HFF-Myc (cell line): ENCODE results near the gene ABL2.
A peak's percentile ranks its signal among the peaks of the same experiment; 100 is the strongest.

Experiments used
- DNase-seq: peaks from one replicate; pipeline ENCODE4 v3.0.0-alpha.2; 2011; ENCODE audit warnings: low read depth; ENCODE audit errors: extremely low read depth
- H3K4me3 ChIP-seq: replicated peaks from 2 replicates; pipeline ENCODE4 v1.5.1; 2011; ENCODE audit warnings: low read depth, mild to moderate bottlenecking, control low read depth, low read length
- CTCF ChIP-seq: IDR thresholded peaks from 2 replicates; pipeline ENCODE4 v1.5.1; 2012; ENCODE audit warnings: mild to moderate bottlenecking, low read depth, low read length, control low read depth; ENCODE audit errors: missing control alignments

Gene ABL2

DNA sequence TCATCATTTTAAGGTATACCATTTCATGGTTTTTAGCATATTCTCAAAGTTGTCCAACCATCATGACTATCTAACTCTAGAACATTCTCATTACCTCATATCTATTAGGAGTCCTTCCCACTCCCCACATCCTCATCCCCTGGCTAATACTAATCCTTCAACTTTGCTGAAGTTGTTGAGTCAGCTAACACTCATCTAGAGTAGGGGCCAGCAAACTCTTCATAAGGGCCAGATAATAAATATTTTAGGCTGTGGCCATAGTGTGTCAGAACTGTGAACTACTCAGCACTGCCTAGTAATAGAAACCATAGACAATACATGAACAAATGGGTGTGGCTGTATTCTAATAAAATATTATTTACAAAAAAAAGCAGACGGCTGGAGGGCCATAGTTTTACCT lies 104.6 kb downstream of the ABL2 start:
- H3K4me3 ChIP-seq: no peak overlapping the region
- no peak for DNase-seq
- TF ChIP-seq CTCF: no peak

DNA sequence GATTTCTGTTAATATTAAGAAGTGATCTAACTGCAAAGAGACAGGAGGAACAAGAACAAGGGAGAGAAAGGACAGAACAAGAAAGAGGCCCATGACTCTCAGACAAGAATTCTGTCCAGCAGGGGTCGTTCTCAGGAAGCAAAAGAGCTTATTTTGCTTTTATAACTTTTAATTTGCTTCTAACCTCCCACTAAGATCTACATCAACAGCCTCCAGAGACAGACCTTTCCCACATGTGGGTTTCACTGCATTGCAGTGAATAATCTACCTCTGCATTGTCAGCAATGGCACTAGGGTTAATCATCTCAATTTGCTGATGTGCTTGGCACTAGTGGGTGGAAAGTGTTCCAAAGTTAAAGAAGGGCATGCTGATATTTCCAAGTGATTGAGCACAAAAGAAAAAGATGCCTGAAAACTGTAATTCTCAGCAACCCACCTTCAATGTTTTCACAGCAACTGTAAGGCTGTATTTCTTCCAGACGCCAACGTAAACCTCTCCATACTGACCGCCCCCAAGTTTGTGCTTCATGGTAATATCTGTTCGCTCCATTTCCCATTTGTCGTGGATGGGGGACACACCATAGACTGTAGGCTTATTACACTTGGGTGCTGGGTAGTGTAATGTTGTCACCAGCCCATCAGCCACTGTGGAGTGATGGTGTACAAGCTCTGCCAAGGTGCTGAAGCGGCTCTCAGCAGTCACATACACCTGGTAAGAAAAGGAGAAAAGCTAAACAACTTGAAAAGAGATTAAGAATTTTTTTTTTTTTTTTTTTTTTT lies 108.1 kb downstream of the ABL2 start:
- TF ChIP-seq CTCF: peak; percentile 55
- peak; percentile 65 for DNase-seq
- no peak overlapping the region for H3K4me3 ChIP-seq

GRCh38 chr1:179120736-179121135 lies 108.7 kb downstream of the ABL2 start:
- TF ChIP-seq CTCF: no peak
- no peak overlapping the region for H3K4me3 ChIP-seq
- DNase-seq: no peak

DNA sequence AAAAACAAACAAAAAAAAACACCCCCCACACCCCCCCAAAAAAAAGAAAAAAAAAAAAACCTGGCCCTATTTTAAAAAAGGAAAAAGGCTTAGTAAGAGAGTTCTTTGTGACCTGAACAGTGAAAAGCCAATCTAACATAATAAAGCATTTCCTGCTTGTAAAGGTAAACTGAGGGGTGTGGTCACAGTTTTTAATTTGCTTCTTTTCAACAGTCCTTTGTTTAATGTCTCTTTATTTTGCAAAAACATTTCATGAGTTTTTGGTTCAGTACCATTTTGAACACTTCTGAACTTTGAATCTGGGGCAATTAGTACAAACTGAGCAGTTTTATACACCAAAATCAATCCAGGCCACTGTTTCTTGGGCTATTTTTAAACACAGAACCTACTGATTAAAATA lies 110.0 kb downstream of the ABL2 start:
- no peak for TF ChIP-seq CTCF
- no peak for DNase-seq
- H3K4me3 ChIP-seq: no peak overlapping the region

DNA sequence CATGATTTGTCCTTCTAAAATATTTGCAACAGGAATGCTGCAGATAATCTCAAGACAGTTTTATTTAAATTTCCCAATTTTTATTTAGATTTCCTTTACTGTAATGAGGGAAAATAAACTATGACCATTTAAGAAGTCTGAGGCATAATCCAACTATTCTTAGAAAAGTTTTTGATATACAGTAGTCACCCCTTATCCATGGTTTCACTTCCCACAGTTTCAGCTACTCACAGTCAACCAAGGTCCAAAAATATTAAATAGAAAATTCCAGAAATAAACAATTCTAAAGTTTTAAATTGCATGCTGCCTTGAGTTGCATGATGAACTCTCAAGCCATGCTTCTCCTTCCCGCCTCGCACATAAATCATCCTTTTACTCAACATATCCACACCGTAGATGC lies 114.3 kb downstream of the ABL2 start:
- no peak for TF ChIP-seq CTCF
- H3K4me3 ChIP-seq: no peak overlapping the region
- no peak for DNase-seq

DNA sequence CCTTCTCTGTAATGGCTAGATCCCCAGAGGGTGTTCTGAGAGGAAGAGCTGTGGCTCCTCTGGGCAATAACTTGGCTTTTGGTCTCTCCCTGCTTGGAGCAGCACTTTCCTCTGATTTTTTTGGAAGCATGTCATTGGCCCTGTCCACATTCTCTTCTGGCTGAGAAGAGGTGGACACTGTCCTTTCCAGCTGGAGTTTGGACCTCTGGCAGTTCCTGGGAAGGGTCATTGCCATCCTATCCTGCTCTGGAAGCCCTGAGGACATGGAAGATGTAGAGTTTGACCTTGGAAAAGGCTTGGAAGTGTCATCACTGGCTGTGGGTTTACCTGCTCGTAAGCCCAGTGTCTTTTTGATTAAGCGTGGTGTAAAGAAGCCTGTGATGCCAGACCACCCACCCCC lies 120.8 kb downstream of the ABL2 start:
- H3K4me3 ChIP-seq: no peak overlapping the region
- no peak for DNase-seq
- TF ChIP-seq CTCF: no peak
